IMR-90 (cell line): ENCODE measurements around the gene SKA2.

Source experiments
- POLR2A ChIP-seq: IDR thresholded peaks from 2 replicates; pipeline ENCODE4 v1.6.1; 2012; ENCODE audit warnings: mild to moderate bottlenecking, low read depth, low read length
- RFX5 ChIP-seq: IDR thresholded peaks from 2 replicates; pipeline ENCODE4 v1.8.0; 2012; ENCODE audit warnings: low read depth, mild to moderate bottlenecking, low read length, moderate library complexity
- TF ChIP-seq, protein P1 (sequence below): conservative IDR thresholded peaks from 2 replicates; pipeline ENCODE4 v1.5.1; 2012; ENCODE audit warnings: mild to moderate bottlenecking, low read depth, low read length, improper control_type of control experiment
- TF ChIP-seq, protein P2 (sequence below): fragments of 150-350 bp; IDR thresholded peaks from 2 replicates; pipeline ENCODE4 v1.6.1; 2017; ENCODE audit warnings: mild to moderate bottlenecking, antibody characterized with exemption, low read length, low read depth

DNA sequence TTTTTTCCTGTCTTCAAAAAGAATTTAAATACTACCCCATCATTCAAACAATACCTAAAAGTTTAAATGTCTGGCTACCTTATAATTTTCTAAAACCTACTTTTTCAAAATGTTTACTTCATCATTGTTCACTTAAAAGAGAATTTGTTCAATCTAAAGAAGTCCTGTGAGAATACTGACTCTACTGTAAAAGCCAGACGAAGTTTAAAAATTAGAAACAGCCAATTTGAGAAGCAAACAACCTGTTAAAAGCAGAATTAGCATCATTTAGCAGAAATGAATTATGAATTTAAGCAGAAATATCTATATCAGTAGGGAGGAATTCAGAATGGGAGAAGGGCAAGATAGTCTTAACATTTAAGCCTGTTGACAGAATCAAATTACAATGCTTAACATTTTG lies 2.1 kb downstream of the SKA2 start:
- TF ChIP-seq, protein P1, sequence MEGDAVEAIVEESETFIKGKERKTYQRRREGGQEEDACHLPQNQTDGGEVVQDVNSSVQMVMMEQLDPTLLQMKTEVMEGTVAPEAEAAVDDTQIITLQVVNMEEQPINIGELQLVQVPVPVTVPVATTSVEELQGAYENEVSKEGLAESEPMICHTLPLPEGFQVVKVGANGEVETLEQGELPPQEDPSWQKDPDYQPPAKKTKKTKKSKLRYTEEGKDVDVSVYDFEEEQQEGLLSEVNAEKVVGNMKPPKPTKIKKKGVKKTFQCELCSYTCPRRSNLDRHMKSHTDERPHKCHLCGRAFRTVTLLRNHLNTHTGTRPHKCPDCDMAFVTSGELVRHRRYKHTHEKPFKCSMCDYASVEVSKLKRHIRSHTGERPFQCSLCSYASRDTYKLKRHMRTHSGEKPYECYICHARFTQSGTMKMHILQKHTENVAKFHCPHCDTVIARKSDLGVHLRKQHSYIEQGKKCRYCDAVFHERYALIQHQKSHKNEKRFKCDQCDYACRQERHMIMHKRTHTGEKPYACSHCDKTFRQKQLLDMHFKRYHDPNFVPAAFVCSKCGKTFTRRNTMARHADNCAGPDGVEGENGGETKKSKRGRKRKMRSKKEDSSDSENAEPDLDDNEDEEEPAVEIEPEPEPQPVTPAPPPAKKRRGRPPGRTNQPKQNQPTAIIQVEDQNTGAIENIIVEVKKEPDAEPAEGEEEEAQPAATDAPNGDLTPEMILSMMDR, result no peak
- TF ChIP-seq, protein P2, sequence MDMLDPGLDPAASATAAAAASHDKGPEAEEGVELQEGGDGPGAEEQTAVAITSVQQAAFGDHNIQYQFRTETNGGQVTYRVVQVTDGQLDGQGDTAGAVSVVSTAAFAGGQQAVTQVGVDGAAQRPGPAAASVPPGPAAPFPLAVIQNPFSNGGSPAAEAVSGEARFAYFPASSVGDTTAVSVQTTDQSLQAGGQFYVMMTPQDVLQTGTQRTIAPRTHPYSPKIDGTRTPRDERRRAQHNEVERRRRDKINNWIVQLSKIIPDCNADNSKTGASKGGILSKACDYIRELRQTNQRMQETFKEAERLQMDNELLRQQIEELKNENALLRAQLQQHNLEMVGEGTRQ, result no peak
- no peak for TF ChIP-seq POLR2A
- no peak for TF ChIP-seq RFX5
